Nephron progenitor cell (in vitro differentiated cells): ENCODE results near the gene FPR2.

Source experiments
- DNase-seq: peaks from one replicate; pipeline ENCODE4 v3.0.0; 2021
- H3K27ac Mint-ChIP-seq: 2 replicates; pipeline ENCODE4 v1.8.0; 2021; ENCODE audit warnings: mild to moderate bottlenecking, moderate library complexity, mixed read lengths
- H3K27me3 Mint-ChIP-seq: 2 replicates; pipeline ENCODE4 v1.8.0; 2021; ENCODE audit warnings: mild to moderate bottlenecking, low read depth, mixed read lengths; ENCODE audit not compliant: poor library complexity
- H3K36me3 Mint-ChIP-seq: 2 replicates; pipeline ENCODE4 v1.8.0; 2021; ENCODE audit warnings: low read depth, mixed read lengths
- H3K4me1 Mint-ChIP-seq: 2 replicates; pipeline ENCODE4 v1.8.0; 2021; ENCODE audit warnings: mixed read lengths
- H3K4me3 Mint-ChIP-seq: 2 replicates; pipeline ENCODE4 v1.8.0; 2021; ENCODE audit warnings: mild to moderate bottlenecking, moderate library complexity, mixed read lengths
- H3K9me3 Mint-ChIP-seq: 2 replicates; pipeline ENCODE4 v1.8.0; 2021; ENCODE audit warnings: mild to moderate bottlenecking, moderate library complexity, mixed read lengths
- TF ChIP-seq, protein P1 (sequence below): fragments of 200-600 bp; sonication (generic); IDR thresholded peaks from 2 replicates; pipeline ENCODE4 v1.5.0; 2021; ENCODE audit warnings: antibody characterized with exemption

The FPR2 gene

DNA sequence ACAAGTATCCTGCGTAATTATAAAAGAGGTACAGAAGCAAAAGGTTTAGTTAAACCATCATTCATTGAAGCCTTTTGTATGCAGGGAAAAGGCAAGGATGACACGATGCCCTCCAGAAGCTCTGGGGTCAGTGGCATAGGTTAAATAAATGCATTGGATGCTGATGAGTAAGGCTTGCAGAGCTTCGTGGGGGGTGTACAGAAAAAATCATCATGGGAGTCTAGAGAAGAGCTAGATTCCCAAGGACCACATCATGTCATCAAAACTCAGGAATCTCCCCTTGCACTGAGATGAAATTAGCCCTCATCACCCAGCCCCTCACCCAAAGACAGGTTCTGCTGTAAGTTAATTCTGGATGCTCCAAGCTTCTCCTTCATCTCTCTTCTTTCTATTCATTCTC is 17.6 kb upstream of the FPR2 start:
- no peaks in the 10 kb centered on the region for H3K27me3 Mint-ChIP-seq
- H3K4me3 Mint-ChIP-seq, result no peak overlapping the region
- TF ChIP-seq, protein P1, sequence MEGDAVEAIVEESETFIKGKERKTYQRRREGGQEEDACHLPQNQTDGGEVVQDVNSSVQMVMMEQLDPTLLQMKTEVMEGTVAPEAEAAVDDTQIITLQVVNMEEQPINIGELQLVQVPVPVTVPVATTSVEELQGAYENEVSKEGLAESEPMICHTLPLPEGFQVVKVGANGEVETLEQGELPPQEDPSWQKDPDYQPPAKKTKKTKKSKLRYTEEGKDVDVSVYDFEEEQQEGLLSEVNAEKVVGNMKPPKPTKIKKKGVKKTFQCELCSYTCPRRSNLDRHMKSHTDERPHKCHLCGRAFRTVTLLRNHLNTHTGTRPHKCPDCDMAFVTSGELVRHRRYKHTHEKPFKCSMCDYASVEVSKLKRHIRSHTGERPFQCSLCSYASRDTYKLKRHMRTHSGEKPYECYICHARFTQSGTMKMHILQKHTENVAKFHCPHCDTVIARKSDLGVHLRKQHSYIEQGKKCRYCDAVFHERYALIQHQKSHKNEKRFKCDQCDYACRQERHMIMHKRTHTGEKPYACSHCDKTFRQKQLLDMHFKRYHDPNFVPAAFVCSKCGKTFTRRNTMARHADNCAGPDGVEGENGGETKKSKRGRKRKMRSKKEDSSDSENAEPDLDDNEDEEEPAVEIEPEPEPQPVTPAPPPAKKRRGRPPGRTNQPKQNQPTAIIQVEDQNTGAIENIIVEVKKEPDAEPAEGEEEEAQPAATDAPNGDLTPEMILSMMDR, result no peak
- H3K27ac Mint-ChIP-seq, result no peak overlapping the region
- H3K9me3 Mint-ChIP-seq, result peaks cover 77% of the 10 kb centered on the region
- H3K36me3 Mint-ChIP-seq, result no peaks in the 10 kb centered on the region
- DNase-seq, result no peak
- H3K4me1 Mint-ChIP-seq, result no peaks in the 10 kb centered on the region

DNA sequence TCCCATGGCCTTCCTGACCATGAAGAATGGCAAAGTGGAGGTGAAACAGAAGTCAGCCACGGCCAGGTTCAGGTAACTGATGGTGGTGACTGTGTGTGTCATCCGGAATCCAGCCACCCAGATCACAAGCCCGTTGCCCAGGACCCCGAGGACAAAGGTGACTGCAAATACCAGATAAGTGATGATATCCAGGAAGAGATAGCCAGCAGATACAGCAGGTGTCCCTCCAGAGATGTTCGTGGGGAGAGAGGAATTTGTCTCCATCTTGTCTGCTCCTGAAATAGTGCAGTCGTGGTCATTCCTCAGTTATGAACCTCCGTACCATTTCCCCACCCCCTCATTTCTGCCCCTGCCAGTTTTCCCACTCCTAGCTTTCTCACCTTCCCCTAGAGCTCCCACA is 14.2 kb upstream of the FPR2 start:
- H3K9me3 Mint-ChIP-seq, result peaks cover 82% of the 10 kb centered on the region
- DNase-seq, result no peak
- H3K27me3 Mint-ChIP-seq, result no peaks in the 10 kb centered on the region
- TF ChIP-seq, protein P1, result no peak
- no peaks in the 10 kb centered on the region for H3K4me1 Mint-ChIP-seq
- no peak overlapping the region for H3K27ac Mint-ChIP-seq
- H3K4me3 Mint-ChIP-seq, result no peak overlapping the region
- no peaks in the 10 kb centered on the region for H3K36me3 Mint-ChIP-seq

DNA sequence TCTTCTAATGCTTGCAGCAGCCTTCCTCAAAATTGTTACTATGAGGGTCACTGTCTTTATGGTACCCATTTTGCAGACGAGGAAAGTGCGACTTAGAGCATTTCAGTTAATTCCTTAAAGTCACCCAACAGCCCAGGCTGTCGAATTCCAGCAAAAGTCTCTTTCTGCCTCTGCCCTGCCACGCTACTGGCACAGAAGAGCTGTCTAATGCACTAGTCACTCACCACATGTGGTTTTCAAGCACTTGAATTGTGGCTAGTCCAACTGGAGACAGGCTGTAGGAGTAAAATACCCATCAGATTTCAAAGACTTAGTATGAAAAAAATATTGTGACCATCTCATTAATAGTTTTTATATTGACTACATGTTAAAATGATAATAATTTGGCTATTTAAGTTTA is 11.0 kb upstream of the FPR2 start:
- Mint-ChIP-seq H3K9me3 (peaks cover 74% of the 10 kb centered on the region), H3K4me1 (no peaks in the 10 kb centered on the region), H3K27ac (no peak overlapping the region), H3K27me3 (no peaks in the 10 kb centered on the region), H3K36me3 (no peaks in the 10 kb centered on the region), H3K4me3 (no peak overlapping the region)
- TF ChIP-seq, protein P1, result no peak
- no peak for DNase-seq

DNA sequence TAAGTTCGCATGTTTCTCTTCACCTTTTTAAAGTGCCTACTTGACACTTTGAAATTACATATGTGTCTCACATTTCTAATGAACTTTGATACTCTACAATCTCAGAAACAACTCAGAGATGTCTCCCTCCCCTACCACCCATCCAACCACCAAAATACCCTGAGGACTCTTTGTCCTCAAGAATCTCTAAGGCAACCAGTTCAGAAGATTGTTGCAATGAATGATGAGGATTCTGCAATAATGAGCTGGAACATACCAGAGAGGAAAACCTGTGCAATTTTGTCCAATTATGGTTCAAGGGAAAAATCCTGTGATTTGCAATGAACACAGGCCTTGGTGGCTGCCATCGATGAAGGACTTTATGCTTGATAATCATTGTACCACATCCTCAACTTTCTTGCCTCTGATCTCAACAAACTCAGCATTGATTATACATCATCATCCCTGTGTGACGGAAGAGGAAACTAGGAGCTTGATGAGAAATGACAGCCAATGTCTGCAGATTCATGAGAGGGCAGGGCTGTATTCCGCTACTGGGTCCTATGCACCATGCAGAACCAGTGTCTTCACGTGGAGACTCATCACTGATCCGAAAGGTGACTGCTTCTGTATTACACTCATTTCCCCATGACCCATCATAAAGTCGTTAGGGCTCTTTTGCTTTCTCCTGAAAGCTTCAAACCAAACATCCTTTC is 10.4 kb upstream of the FPR2 start:
- Mint-ChIP-seq H3K9me3 (peaks cover 75% of the 10 kb centered on the region), H3K27ac (no peak overlapping the region), H3K4me1 (no peaks in the 10 kb centered on the region), H3K36me3 (no peaks in the 10 kb centered on the region), H3K27me3 (no peaks in the 10 kb centered on the region), H3K4me3 (no peak overlapping the region)
- no peak for DNase-seq
- TF ChIP-seq, protein P1, result no peak

DNA sequence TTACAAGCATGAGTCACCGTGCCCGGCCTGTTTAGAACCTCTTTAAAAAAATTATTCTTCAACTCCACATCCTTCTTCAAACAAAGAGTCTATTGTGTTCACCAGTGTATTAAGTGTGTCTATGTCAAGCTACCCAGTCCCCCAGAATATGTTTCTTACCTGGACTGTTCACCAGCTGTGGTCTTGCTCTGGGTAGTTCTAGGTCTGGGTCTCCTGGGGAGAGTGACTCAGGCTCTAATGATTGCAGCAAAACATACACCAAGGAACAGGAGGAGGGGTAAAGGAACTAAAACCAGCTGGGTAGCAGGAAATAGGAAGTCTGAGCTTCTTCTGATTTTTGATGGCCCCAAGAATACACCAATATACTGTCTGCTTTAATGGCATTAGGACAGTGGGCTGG is 9.3 kb upstream of the FPR2 start, which contains the start of gene FPR1:
FPR1 (minus strand) TSS at position 224 of the 400 bp plus-strand sequence. CDS start 4,884 bp downstream, outside the sequence.
- Mint-ChIP-seq H3K27ac (no peak within 1 kb of the TSS), H3K4me1 (no peaks in the 10 kb centered on the region), H3K36me3 (no peaks in the 10 kb centered on the region), H3K9me3 (peaks cover 74% of the 10 kb centered on the region), H3K4me3 (no peak within 1 kb of the TSS), H3K27me3 (no peaks in the 10 kb centered on the region)
- TF ChIP-seq, protein P1, result no peak
- no peak for DNase-seq

DNA sequence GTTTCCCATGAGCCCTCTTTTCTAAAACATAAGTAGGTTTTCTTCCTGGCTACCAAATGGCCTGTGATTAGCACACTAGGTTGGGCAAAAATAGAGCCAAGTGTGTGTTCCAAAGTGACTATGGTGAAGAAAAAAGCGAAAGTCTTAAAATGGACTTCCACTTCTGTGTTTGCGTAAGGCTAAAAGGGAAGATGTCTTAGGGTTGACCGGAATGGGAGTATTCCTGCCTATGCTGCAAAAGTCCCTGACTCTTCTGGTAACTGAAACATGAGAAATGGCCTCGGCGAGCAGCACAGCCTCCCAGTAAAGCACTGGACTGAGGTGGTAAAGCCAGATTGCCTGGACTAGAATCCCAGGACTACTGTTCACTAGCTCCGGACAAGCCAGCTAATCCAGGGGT is 6.9 kb upstream of the FPR2 start:
- no peak overlapping the region for H3K4me3 Mint-ChIP-seq

More for the DNA sequence above, 6.9 kb upstream of the FPR2 start:
- DNase-seq, result no peak
- H3K36me3 Mint-ChIP-seq, result no peaks in the 10 kb centered on the region
- H3K27me3 Mint-ChIP-seq, result no peaks in the 10 kb centered on the region
- peaks cover 55% of the 10 kb centered on the region for H3K9me3 Mint-ChIP-seq
- TF ChIP-seq, protein P1, result no peak
- no peaks in the 10 kb centered on the region for H3K4me1 Mint-ChIP-seq
- no peak overlapping the region for H3K27ac Mint-ChIP-seq
